ENCODE measurements around the gene TTC21A.
A peak's percentile ranks its signal among the peaks of the same experiment; 100 is the strongest.
"Not testable (repeated sequence)": the region's sequence is repeated elsewhere in the genome, so short reads cannot be mapped to it uniquely, and the experiment has no call there.

Gene TTC21A

GRCh38 chr3:39107388-39108199 lies at the start of gene TTC21A, which contains the start of gene GORASP1:
TTC21A (plus strand) TSS chr3:39107680; CDS start chr3:39107838, 158 bp downstream.
GORASP1 (minus strand) TSS chr3:39107627; CDS start chr3:39107541, 86 bp downstream.
- ATAC-seq (ENCODE audit: low read depth) (peak; percentile 48), DNase-seq (ENCODE audit: low spot score in 2 of 2) (peak; percentile 39 to 65)
- peaks cover 15% of the 10 kb centered on the region for H3K36me3 Mint-ChIP-seq
- peak within 1 kb of the TSS; percentile 93 for H3K27ac Mint-ChIP-seq
- H3K4me1 Mint-ChIP-seq = peaks cover 45% of the 10 kb centered on the region
- H3K9me3 Mint-ChIP-seq = no peaks in the 10 kb centered on the region
- H3K27me3 Mint-ChIP-seq = no peaks in the 10 kb centered on the region
- H3K4me3 Mint-ChIP-seq = peak within 1 kb of the TSS; percentile 98

GRCh38 chr3:39061228-39061627 lies 46.3 kb upstream of the TTC21A start:
- not testable (repeated sequence) for ATAC-seq (ENCODE audit: low read depth); H3K27ac Mint-ChIP-seq; H3K4me3 Mint-ChIP-seq; DNase-seq (ENCODE audit: low spot score in 2 of 2); H3K27me3 Mint-ChIP-seq; H3K9me3 Mint-ChIP-seq
- H3K4me1 Mint-ChIP-seq = peaks cover 37% of the 10 kb centered on the region
- H3K36me3 Mint-ChIP-seq = peaks cover 28% of the 10 kb centered on the region

GRCh38 chr3:39062180-39062579 lies 45.3 kb upstream of the TTC21A start:
- ATAC-seq (ENCODE audit: low read depth) (no peak), DNase-seq (ENCODE audit: low spot score in 2 of 2) (no peak)
- Mint-ChIP-seq H3K9me3 (peaks cover 2% of the 10 kb centered on the region), H3K27ac (no peak overlapping the region), H3K4me3 (no peak overlapping the region), H3K4me1 (peaks cover 28% of the 10 kb centered on the region), H3K27me3 (no peaks in the 10 kb centered on the region), H3K36me3 (peaks cover 30% of the 10 kb centered on the region)

- ATAC-seq (ENCODE audit: low read depth) (no peak), DNase-seq (ENCODE audit: low spot score in 2 of 2) (no peak)
- Mint-ChIP-seq H3K27ac (peak overlapping the region; percentile 45), H3K9me3 (peaks cover 2% of the 10 kb centered on the region), H3K27me3 (no peaks in the 10 kb centered on the region), H3K4me1 (peaks cover 28% of the 10 kb centered on the region), H3K4me3 (no peak overlapping the region), H3K36me3 (peaks cover 37% of the 10 kb centered on the region)
Observed at GRCh38 chr3:39063143-39063542, 44.3 kb upstream of the TTC21A start.

GRCh38 chr3:39064646-39065045 lies 42.8 kb upstream of the TTC21A start:
- no peak overlapping the region for H3K4me3 Mint-ChIP-seq
- DNase-seq (ENCODE audit: low spot score in 2 of 2) = no peak
- peaks cover 21% of the 10 kb centered on the region for H3K4me1 Mint-ChIP-seq
- no peaks in the 10 kb centered on the region for H3K27me3 Mint-ChIP-seq
- H3K9me3 Mint-ChIP-seq = peaks cover 2% of the 10 kb centered on the region
- peak overlapping the region; percentile 7 for H3K27ac Mint-ChIP-seq
- ATAC-seq (ENCODE audit: low read depth) = no peak
- peaks cover 31% of the 10 kb centered on the region for H3K36me3 Mint-ChIP-seq

GRCh38 chr3:39065197-39065596 lies 42.3 kb upstream of the TTC21A start:
- H3K27ac Mint-ChIP-seq = peak overlapping the region; percentile 7
- peak; percentile 29 to 46 for DNase-seq (ENCODE audit: low spot score in 2 of 2)
- no peaks in the 10 kb centered on the region for H3K9me3 Mint-ChIP-seq
- no peak overlapping the region for H3K4me3 Mint-ChIP-seq
- H3K36me3 Mint-ChIP-seq = peaks cover 31% of the 10 kb centered on the region
- H3K4me1 Mint-ChIP-seq = peaks cover 21% of the 10 kb centered on the region
- peak; percentile 100 for ATAC-seq (ENCODE audit: low read depth)
- H3K27me3 Mint-ChIP-seq = no peaks in the 10 kb centered on the region

GRCh38 chr3:39067286-39067685 lies 40.2 kb upstream of the TTC21A start:
- H3K9me3 Mint-ChIP-seq = no peaks in the 10 kb centered on the region
- peaks cover 12% of the 10 kb centered on the region for H3K4me1 Mint-ChIP-seq
- H3K27ac Mint-ChIP-seq = no peak overlapping the region
- peaks cover 36% of the 10 kb centered on the region for H3K36me3 Mint-ChIP-seq
- DNase-seq (ENCODE audit: low spot score in 2 of 2) (no peak), ATAC-seq (ENCODE audit: low read depth) (no peak)
- H3K4me3 Mint-ChIP-seq = no peak overlapping the region
- no peaks in the 10 kb centered on the region for H3K27me3 Mint-ChIP-seq

GRCh38 chr3:39068556-39068955 lies 38.9 kb upstream of the TTC21A start:
- no peak for ATAC-seq (ENCODE audit: low read depth)
- Mint-ChIP-seq H3K36me3 (peaks cover 43% of the 10 kb centered on the region), H3K4me1 (peaks cover 9% of the 10 kb centered on the region)

GRCh38 chr3:39075910-39076309 lies 31.6 kb upstream of the TTC21A start:
- peaks cover 52% of the 10 kb centered on the region for H3K36me3 Mint-ChIP-seq
- no peak for ATAC-seq (ENCODE audit: low read depth)
- no peak overlapping the region for H3K4me3 Mint-ChIP-seq

More at GRCh38 chr3:39068556-39068955, 38.9 kb upstream of the TTC21A start:
- Mint-ChIP-seq H3K9me3 (no peaks in the 10 kb centered on the region), H3K27ac (no peak overlapping the region), H3K27me3 (no peaks in the 10 kb centered on the region), H3K4me3 (no peak overlapping the region)
- no peak for DNase-seq (ENCODE audit: low spot score in 2 of 2)

GRCh38 chr3:39079530-39079929 lies 27.9 kb upstream of the TTC21A start:
- Mint-ChIP-seq H3K9me3 (no peaks in the 10 kb centered on the region), H3K36me3 (peaks cover 47% of the 10 kb centered on the region)

More at GRCh38 chr3:39075910-39076309, 31.6 kb upstream of the TTC21A start:
- DNase-seq (ENCODE audit: low spot score in 2 of 2) = no peak
- no peaks in the 10 kb centered on the region for H3K27me3 Mint-ChIP-seq
- no peak overlapping the region for H3K27ac Mint-ChIP-seq
- peaks cover 5% of the 10 kb centered on the region for H3K4me1 Mint-ChIP-seq
- no peaks in the 10 kb centered on the region for H3K9me3 Mint-ChIP-seq

GRCh38 chr3:39080026-39080425 lies 27.5 kb upstream of the TTC21A start:
- H3K4me3 Mint-ChIP-seq = no peak overlapping the region
- no peaks in the 10 kb centered on the region for H3K9me3 Mint-ChIP-seq
- ATAC-seq (ENCODE audit: low read depth) (no peak), DNase-seq (ENCODE audit: low spot score in 2 of 2) (no peak)
- no peak overlapping the region for H3K27ac Mint-ChIP-seq
- H3K36me3 Mint-ChIP-seq = peaks cover 43% of the 10 kb centered on the region
- H3K4me1 Mint-ChIP-seq = peaks cover 7% of the 10 kb centered on the region
- no peaks in the 10 kb centered on the region for H3K27me3 Mint-ChIP-seq

More at GRCh38 chr3:39079530-39079929, 27.9 kb upstream of the TTC21A start:
- Mint-ChIP-seq H3K4me3 (no peak overlapping the region), H3K27me3 (no peaks in the 10 kb centered on the region), H3K4me1 (peaks cover 7% of the 10 kb centered on the region), H3K27ac (no peak overlapping the region)
- ATAC-seq (ENCODE audit: low read depth) (no peak), DNase-seq (ENCODE audit: low spot score in 2 of 2) (no peak)

GRCh38 chr3:39082666-39083313 lies 24.7 kb upstream of the TTC21A start:
- H3K27me3 Mint-ChIP-seq = no peaks in the 10 kb centered on the region
- peaks cover 35% of the 10 kb centered on the region for H3K36me3 Mint-ChIP-seq
- H3K4me1 Mint-ChIP-seq = peaks cover 20% of the 10 kb centered on the region
- ATAC-seq (ENCODE audit: low read depth) = no peak
- H3K4me3 Mint-ChIP-seq = no peak overlapping the region
- no peaks in the 10 kb centered on the region for H3K9me3 Mint-ChIP-seq
- peak overlapping the region; percentile 39 for H3K27ac Mint-ChIP-seq
- DNase-seq (ENCODE audit: low spot score in 2 of 2) = no peak

GRCh38 chr3:39086144-39086543 lies 21.3 kb upstream of the TTC21A start:
- H3K4me3 Mint-ChIP-seq = peak overlapping the region; percentile 8

GRCh38 chr3:39088456-39088855 lies 19.0 kb upstream of the TTC21A start:
- no peaks in the 10 kb centered on the region for H3K27me3 Mint-ChIP-seq
- no peak overlapping the region for H3K27ac Mint-ChIP-seq
- no peak overlapping the region for H3K4me3 Mint-ChIP-seq
- peaks cover 13% of the 10 kb centered on the region for H3K4me1 Mint-ChIP-seq
- ATAC-seq (ENCODE audit: low read depth) = no peak
- DNase-seq (ENCODE audit: low spot score in 2 of 2) = no peak
- H3K9me3 Mint-ChIP-seq = no peaks in the 10 kb centered on the region
- H3K36me3 Mint-ChIP-seq = peaks cover 29% of the 10 kb centered on the region

More at GRCh38 chr3:39086144-39086543, 21.3 kb upstream of the TTC21A start:
- ATAC-seq (ENCODE audit: low read depth) = peak; percentile 92
- Mint-ChIP-seq H3K4me1 (peaks cover 15% of the 10 kb centered on the region), H3K9me3 (no peaks in the 10 kb centered on the region), H3K27me3 (no peaks in the 10 kb centered on the region), H3K27ac (peak overlapping the region; percentile 86), H3K36me3 (peaks cover 38% of the 10 kb centered on the region)
- DNase-seq (ENCODE audit: low spot score in 2 of 2) = no peak
